ENCODE results near the gene TAX1BP1.

Gene TAX1BP1

GRCh38 chr7:27834179-27834921, 94.4 kb downstream of the TAX1BP1 start:
- TF ChIP-seq GATA2 (IDR thresholded peaks at IDR 0.05; ENCODE audit: low read depth, low read length) (no peak), GATA3 (IDR thresholded peaks at IDR 0.05; ENCODE audit: low read depth, low read length) (no peak)

- TF ChIP-seq GATA3 (IDR thresholded peaks at IDR 0.05; ENCODE audit: low read depth, low read length) (no peak), GATA2 (IDR thresholded peaks at IDR 0.05; ENCODE audit: low read depth, low read length) (no peak)
Observed at GRCh38 chr7:27835376-27835775, 95.4 kb downstream of the TAX1BP1 start.

DNA sequence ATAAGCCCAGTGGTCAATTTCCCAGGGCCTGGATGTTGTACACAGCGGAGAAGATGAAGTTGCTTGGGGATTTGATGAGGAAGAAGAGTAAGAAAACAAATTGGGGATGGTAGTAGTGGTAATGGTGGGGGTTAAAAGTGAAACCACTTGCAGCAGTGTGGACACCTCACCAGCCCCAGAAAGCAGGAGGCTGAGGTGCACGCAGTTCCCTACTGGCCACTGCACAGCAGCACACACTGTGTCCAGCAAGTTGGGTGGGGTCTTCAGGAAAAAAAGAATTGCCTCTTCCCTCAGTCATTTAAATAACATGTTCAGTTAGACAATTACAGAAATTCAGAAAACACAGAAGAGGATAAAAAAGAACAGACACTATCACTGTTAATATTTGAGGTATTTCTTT, 96.6 kb downstream of the TAX1BP1 start:
- no peak for TF ChIP-seq GATA3 (IDR thresholded peaks at IDR 0.05; ENCODE audit: low read depth, low read length)
- TF ChIP-seq GATA2 (IDR thresholded peaks at IDR 0.05; ENCODE audit: low read depth, low read length), result no peak

DNA sequence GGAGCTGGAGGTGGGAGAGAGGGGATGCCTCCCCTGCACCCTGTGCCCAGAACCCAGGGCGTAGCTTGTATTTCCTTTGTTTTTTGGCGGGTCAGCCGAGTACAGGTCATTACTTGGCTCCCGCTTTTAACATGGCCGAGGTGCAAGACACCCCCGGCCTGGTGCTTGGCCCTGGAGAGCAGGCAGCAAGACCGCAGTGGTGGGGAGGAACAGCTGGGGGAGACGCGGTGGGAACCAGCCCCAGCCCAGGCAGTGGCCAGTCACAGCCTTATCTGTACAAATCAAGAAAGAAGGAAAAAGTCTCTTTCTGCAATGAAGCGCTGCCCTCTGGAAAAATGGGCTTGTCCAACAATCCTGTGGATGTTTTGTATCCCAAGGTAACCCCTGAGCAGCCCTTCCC, 99.1 kb downstream of the TAX1BP1 start:
- TF ChIP-seq GATA2 (IDR thresholded peaks at IDR 0.05; ENCODE audit: low read depth, low read length), result no peak
- TF ChIP-seq GATA3 (IDR thresholded peaks at IDR 0.05; ENCODE audit: low read depth, low read length), result no peak

- TF ChIP-seq GATA2 (IDR thresholded peaks at IDR 0.05; ENCODE audit: low read depth, low read length) (no peak), GATA3 (IDR thresholded peaks at IDR 0.05; ENCODE audit: low read depth, low read length) (no peak)
Observed at GRCh38 chr7:27840313-27840712, 100.4 kb downstream of the TAX1BP1 start.

- TF ChIP-seq GATA2 (IDR thresholded peaks at IDR 0.05; ENCODE audit: low read depth, low read length) (no peak), GATA3 (IDR thresholded peaks at IDR 0.05; ENCODE audit: low read depth, low read length) (no peak)
Observed at GRCh38 chr7:27840760-27841364, 100.9 kb downstream of the TAX1BP1 start.

DNA sequence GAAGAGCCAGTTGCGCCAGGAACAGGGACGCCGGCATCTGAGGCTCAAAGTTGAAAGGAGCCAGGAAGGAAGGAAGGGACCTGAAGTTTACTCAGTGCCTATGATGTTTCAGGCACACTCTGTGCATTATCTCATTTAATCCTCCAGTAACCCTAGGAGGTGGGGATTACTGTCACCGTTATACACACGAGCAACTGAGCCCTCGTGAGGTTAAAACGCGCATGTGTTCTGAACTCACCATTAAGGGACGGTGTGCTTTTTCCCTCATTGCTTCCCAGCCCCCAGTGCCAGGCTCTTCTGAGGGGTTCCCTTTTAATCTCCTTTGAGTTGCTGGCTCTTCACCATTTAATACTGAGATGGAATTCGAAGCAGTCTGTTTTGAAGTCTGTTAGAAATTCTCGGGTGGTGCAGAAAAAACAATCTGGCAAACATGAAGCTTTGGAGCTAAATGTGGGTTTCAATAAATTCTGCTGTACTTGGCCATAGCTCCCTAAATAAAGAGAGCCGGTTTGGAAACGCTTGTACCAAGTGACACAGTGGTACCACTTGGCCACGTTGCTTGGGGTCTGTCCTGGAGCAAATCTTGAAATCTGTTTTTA, 102.2 kb downstream of the TAX1BP1 start:
- TF ChIP-seq GATA3 (IDR thresholded peaks at IDR 0.05; ENCODE audit: low read depth, low read length), result no peak
- no peak for TF ChIP-seq GATA2 (IDR thresholded peaks at IDR 0.05; ENCODE audit: low read depth, low read length)

DNA sequence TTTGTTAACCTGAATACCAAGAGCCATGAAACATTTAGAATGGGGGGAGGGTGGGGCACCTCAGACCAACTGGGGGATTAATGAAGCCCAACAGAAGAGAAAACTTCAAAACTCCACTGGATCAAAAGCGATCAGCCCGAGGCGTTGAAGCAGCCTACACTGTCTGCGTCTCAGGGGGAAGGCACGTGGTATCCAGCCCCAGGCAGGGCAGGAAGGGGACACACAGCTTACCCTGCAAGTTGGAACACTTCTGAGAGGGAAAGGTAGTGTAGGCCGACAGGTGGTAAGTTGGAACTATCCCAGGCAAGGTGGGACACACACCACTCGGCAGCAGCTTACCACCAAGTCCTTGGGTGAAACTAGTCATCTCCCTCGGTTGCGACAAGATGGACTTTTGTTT, 102.9 kb downstream of the TAX1BP1 start:
- TF ChIP-seq GATA2 (IDR thresholded peaks at IDR 0.05; ENCODE audit: low read depth, low read length), result no peak
- TF ChIP-seq GATA3 (IDR thresholded peaks at IDR 0.05; ENCODE audit: low read depth, low read length), result no peak

DNA sequence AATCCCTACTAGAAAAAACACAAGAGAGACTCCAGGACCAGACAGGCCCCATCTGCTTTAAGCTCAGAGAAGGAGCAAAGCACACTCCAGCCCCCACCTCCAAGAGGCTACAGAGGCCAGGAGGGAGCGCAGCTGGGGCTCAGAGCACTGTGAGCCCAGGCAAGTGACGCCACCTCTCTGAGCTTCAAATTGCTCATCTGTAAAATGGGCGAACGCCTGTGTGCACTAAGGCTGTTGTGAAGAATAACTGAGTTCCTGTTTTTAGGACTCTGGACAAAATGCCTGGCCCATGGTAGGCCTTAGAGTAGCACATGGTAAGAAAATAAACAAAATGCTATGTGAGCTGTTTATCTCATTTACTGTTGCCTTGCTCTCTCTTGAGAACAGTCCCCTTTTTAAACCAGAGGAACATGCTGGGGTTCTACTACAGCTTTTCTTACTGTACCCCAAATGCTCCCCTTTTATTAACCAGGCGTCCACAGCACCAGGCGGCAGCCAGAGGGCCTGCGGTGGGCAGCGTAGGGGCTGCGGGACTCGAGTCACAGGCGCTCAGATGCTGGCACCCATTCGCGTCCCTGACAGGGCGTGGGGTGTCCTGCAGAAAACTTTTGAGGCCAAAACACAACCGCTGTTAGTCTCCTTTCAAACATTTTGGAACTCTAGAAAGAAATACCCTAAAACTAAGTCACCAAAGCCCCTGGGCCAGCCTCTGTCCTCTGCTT, 103.8 kb downstream of the TAX1BP1 start:
- TF ChIP-seq GATA3 (IDR thresholded peaks at IDR 0.05; ENCODE audit: low read depth, low read length) (no peak), GATA2 (IDR thresholded peaks at IDR 0.05; ENCODE audit: low read depth, low read length) (no peak)

GRCh38 chr7:27846388-27846787, 106.4 kb downstream of the TAX1BP1 start:
- no peak for TF ChIP-seq GATA2 (IDR thresholded peaks at IDR 0.05; ENCODE audit: low read depth, low read length)
- no peak for TF ChIP-seq GATA3 (IDR thresholded peaks at IDR 0.05; ENCODE audit: low read depth, low read length)

- TF ChIP-seq GATA3 (IDR thresholded peaks at IDR 0.05; ENCODE audit: low read depth, low read length) (no peak), GATA2 (IDR thresholded peaks at IDR 0.05; ENCODE audit: low read depth, low read length) (no peak)
Observed at GRCh38 chr7:27850531-27850930, 110.6 kb downstream of the TAX1BP1 start.

GRCh38 chr7:27860800-27861199, 120.8 kb downstream of the TAX1BP1 start:
- TF ChIP-seq GATA2 (IDR thresholded peaks at IDR 0.05; ENCODE audit: low read depth, low read length), result no peak
- TF ChIP-seq GATA3 (IDR thresholded peaks at IDR 0.05; ENCODE audit: low read depth, low read length), result no peak

DNA sequence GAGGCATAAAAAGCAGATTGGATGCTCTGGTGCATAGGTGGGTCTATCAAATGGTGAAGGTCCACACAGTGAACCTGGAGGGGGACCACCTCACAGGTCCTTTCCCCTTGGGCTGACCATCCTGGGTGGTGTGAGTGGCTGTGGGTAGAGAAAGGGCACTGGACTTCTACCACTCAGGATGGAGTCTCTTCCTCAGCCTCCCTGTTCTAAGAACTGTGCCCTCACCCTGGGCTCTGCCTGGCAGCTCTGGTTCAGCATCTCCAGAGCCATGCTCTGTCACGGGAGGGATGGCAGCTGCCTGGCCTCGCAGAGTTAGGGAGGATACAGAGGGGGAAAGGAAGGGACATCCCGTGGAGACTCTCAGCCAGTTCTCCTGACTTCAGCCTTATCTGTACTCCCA, 121.8 kb downstream of the TAX1BP1 start:
- TF ChIP-seq GATA2 (IDR thresholded peaks at IDR 0.05; ENCODE audit: low read depth, low read length) (no peak), GATA3 (IDR thresholded peaks at IDR 0.05; ENCODE audit: low read depth, low read length) (no peak)

DNA sequence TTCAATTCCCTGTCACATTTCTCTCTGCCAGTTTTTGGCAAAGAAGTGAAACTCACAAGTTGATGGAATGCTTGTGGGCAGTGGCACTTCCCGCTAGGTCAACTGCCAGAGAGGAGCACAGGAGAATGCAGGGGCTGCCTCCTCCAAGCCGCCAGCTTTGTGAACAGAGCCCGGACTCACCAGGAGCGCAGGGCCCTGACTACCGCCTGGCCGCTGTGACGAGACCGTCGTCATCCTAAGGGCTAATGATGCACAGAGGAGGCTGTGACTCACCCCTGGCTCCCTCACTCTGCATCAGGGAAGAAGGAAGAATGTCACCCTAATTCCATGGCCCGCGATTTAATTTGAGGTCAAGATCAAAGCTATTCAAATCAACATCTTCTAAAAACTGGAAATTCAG, 123.9 kb downstream of the TAX1BP1 start:
- TF ChIP-seq GATA3 (IDR thresholded peaks at IDR 0.05; ENCODE audit: low read depth, low read length), result no peak
- TF ChIP-seq GATA2 (IDR thresholded peaks at IDR 0.05; ENCODE audit: low read depth, low read length), result no peak

Measured in SH-SY5Y (cell line).